BJ (cell line): ENCODE data around the gene CRY1. TPM values are rescaled to one million over a fixed set of nuclear protein-coding genes. Genes with fewer than 3 reads are reported as not detected.

ENCODE experiments used
- CTCF ChIA-PET: fragments of 350-600 bp; formaldehyde crosslinking; extraction: SDS; loops from one replicate; lab custom pipeline; 2021; ENCODE audit warnings: antibody characterized with exemption, inconsistent platforms; lab: Yijun Ruan, JAX
- POLR2A ChIA-PET: fragments of 300-600 bp; sonication (Branson Sonifier 250); formaldehyde crosslinking; extraction: SDS; loops from one replicate; lab custom pipeline; 2021; ENCODE audit warnings: antibody characterized with exemption; lab: Charles Lee
- DNase-seq: peaks from one replicate; pipeline ENCODE4 v3.0.0-alpha.2; 2011; ENCODE audit warnings: low read depth
- H3K27me3 ChIP-seq: 2 replicates; pipeline ENCODE4 v1.6.0; 2011; ENCODE audit warnings: low read length; ENCODE audit not compliant: control insufficient read depth, insufficient read depth
- H3K36me3 ChIP-seq: 2 replicates; pipeline ENCODE4 v1.5.1; 2011; ENCODE audit warnings: low read length; ENCODE audit not compliant: control insufficient read depth, insufficient read depth
- H3K4me3 ChIP-seq: 2 replicates; pipeline ENCODE4 v1.5.1; 2011; ENCODE audit warnings: low read depth, mild to moderate bottlenecking, control low read depth, low read length
- CTCF ChIP-seq: IDR thresholded peaks from 2 replicates; pipeline ENCODE4 v1.5.1; 2011; ENCODE audit warnings: low read depth, mild to moderate bottlenecking, control low read depth, inconsistent platforms, low read length, moderate library complexity; ENCODE audit not compliant: insufficient read depth
- polyA plus RNA-seq: library from polyadenylated mRNA; depleted of rRNA; stranded (reverse); fragments of >200 nt; gene quantifications from 2 replicates; pipeline ENCODE4 v1.2.3, GENCODE V29; 2011

The CRY1 gene
- polyA plus RNA-seq, 1 experiment = 6.9 TPM

GRCh38 chr12:107119091-107119490 lies 25.7 kb upstream of the CRY1 start:
- Histone ChIP-seq H3K27me3 (peaks cover 7% of the 10 kb centered on the region), H3K36me3 (no peaks in the 10 kb centered on the region), H3K4me3 (no peak overlapping the region)
- ChIA-PET CTCF (no interaction called here), POLR2A (no interaction called here)
- no peak for TF ChIP-seq CTCF
- DNase-seq = no peak

- no peaks in the 10 kb centered on the region for H3K36me3 ChIP-seq
- TF ChIP-seq CTCF = no peak
- DNase-seq = no peak
- CTCF ChIA-PET = interaction anchor here (1.6 kb wide), 1 partner anchor 26 kb away, joined by 5 read pairs; no protein-coding TSS in a partner anchor
- H3K27me3 ChIP-seq = peaks cover 7% of the 10 kb centered on the region
- POLR2A ChIA-PET = no interaction called here
- no peak overlapping the region for H3K4me3 ChIP-seq
Measured at GRCh38 chr12:107118624-107119023, 25.3 kb upstream of the CRY1 start.

GRCh38 chr12:107115119-107115518 lies 21.8 kb upstream of the CRY1 start:
- TF ChIP-seq CTCF = no peak

GRCh38 chr12:107111314-107111713 lies 18.0 kb upstream of the CRY1 start:
- POLR2A ChIA-PET = interaction anchor here (0.6 kb wide), 2 partner anchors 11 to 44 kb away, joined by 3 to 4 read pairs; no protein-coding TSS in a partner anchor

More at GRCh38 chr12:107115119-107115518, 21.8 kb upstream of the CRY1 start:
- Histone ChIP-seq H3K27me3 (peaks cover 4% of the 10 kb centered on the region), H3K4me3 (no peak overlapping the region), H3K36me3 (no peaks in the 10 kb centered on the region)
- DNase-seq = no peak
- CTCF ChIA-PET = interaction anchor here (1.9 to 5.7 kb wide), 2 partner anchors 10 to 16 kb away, joined by 7 to 31 read pairs; no protein-coding TSS in a partner anchor
- POLR2A ChIA-PET = no interaction called here

More at GRCh38 chr12:107111314-107111713, 18.0 kb upstream of the CRY1 start:
- no peak for DNase-seq
- H3K27me3 ChIP-seq = peaks cover under 1% of the 10 kb centered on the region; the same call in 1 of the 2 replicates
- H3K36me3 ChIP-seq = no peaks in the 10 kb centered on the region
- H3K4me3 ChIP-seq = no peak overlapping the region
- CTCF ChIA-PET = interaction anchor here (1.4 to 3.0 kb wide), 4 partner anchors 8 to 500 kb away, joined by 3 to 12 read pairs (median 4); no protein-coding TSS in a partner anchor
- TF ChIP-seq CTCF = no peak
